ENCODE data around the gene MYO16.

DNA sequence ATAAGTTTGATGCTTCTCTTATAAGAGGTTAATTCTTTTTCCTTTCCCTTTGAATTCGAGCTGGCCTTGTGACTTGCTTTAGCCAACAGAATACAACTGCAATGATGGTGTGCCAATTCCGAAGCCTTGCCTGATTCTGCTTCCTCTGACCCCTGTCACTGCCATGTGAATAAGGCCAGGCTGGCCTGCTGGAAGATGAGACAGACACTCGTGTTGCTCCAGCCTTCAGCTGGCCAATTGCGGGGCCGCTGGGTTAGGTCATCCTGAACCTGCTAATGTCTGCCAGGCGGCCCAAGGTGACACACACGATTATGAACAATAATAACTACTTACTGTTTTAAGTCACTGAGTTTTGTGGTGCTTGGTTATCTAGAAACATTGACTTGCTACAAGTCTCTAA lies 352.0 kb downstream of the MYO16 start:
- TF ChIP-seq, protein P1, sequence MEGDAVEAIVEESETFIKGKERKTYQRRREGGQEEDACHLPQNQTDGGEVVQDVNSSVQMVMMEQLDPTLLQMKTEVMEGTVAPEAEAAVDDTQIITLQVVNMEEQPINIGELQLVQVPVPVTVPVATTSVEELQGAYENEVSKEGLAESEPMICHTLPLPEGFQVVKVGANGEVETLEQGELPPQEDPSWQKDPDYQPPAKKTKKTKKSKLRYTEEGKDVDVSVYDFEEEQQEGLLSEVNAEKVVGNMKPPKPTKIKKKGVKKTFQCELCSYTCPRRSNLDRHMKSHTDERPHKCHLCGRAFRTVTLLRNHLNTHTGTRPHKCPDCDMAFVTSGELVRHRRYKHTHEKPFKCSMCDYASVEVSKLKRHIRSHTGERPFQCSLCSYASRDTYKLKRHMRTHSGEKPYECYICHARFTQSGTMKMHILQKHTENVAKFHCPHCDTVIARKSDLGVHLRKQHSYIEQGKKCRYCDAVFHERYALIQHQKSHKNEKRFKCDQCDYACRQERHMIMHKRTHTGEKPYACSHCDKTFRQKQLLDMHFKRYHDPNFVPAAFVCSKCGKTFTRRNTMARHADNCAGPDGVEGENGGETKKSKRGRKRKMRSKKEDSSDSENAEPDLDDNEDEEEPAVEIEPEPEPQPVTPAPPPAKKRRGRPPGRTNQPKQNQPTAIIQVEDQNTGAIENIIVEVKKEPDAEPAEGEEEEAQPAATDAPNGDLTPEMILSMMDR (IDR thresholded peaks at IDR 0.05) = no peak
- no peak for TF ChIP-seq EP300 (IDR thresholded peaks at IDR 0.05)

Data from tibial nerve (tissue), 4 donors.